Right lobe of liver (tissue), 4 donors: ENCODE data around the gene SLC25A15.
A peak's percentile ranks its signal among the peaks of the same experiment; 100 is the strongest.

Experiments used
- POLR2A ChIP-seq: fragments of 450-650 bp; IDR thresholded peaks from one replicate; pipeline ENCODE4 v1.6.1; 2017; ENCODE audit warnings: antibody characterized with exemption, mild to moderate bottlenecking
- TF ChIP-seq, protein P1 (sequence below), 4 donors: fragments of 200-600 bp in 3 of 4; fragments of 450-650 bp in 1 of 4; IDR thresholded peaks; one replicate each; pipeline versions ENCODE4 v1.5.1 to v1.8.0; 2016 to 2022; ENCODE audit warnings: antibody characterized with exemption in 4 of 4, mild to moderate bottlenecking in 2 of 4
- donor health status: DM: no; HTN: no; CAD: no.
- donor health status: DM: no; HTN: no; CAD: no.
- donor health status: DM: no; HTN: yes; CAD: no.

- no peak for TF ChIP-seq POLR2A
- TF ChIP-seq, protein P1, sequence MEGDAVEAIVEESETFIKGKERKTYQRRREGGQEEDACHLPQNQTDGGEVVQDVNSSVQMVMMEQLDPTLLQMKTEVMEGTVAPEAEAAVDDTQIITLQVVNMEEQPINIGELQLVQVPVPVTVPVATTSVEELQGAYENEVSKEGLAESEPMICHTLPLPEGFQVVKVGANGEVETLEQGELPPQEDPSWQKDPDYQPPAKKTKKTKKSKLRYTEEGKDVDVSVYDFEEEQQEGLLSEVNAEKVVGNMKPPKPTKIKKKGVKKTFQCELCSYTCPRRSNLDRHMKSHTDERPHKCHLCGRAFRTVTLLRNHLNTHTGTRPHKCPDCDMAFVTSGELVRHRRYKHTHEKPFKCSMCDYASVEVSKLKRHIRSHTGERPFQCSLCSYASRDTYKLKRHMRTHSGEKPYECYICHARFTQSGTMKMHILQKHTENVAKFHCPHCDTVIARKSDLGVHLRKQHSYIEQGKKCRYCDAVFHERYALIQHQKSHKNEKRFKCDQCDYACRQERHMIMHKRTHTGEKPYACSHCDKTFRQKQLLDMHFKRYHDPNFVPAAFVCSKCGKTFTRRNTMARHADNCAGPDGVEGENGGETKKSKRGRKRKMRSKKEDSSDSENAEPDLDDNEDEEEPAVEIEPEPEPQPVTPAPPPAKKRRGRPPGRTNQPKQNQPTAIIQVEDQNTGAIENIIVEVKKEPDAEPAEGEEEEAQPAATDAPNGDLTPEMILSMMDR (IDR thresholded peaks at IDR 0.05): peak in 3 of 4 donors; percentile 21 to 31 (median 29)
Observed at GRCh38 chr13:40749327-40749726, 40.1 kb upstream of the SLC25A15 start.
